Fibroblast of villous mesenchyme (primary cell): ENCODE measurements around the gene APPL2. TPM values are rescaled to one million over a fixed set of nuclear protein-coding genes. Genes with fewer than 3 reads are reported as not detected.
"Not testable (repeated sequence)": the region's sequence is repeated elsewhere in the genome, so short reads cannot be mapped to it uniquely, and the experiment has no call there.

Experiments used
- DNase-seq: peaks from one replicate; pipeline ENCODE4 v3.0.0-alpha.2; 2010; ENCODE audit warnings: low read depth
- H3K4me3 ChIP-seq: 2 replicates; pipeline ENCODE4 v1.5.1; 2011; ENCODE audit warnings: low read depth, mild to moderate bottlenecking, low read length
- total RNA-seq: library from RNA; depleted of rRNA; stranded (reverse); fragments of >200 nt; gene quantifications from 2 replicates; pipeline ENCODE4 v1.2.3, GENCODE V29; 2012
- TF ChIP-seq, protein P1 (sequence below): IDR thresholded peaks from 2 replicates; pipeline ENCODE4 v1.5.1; 2012; ENCODE audit warnings: low read depth, mild to moderate bottlenecking, low read length; ENCODE audit not compliant: insufficient read depth

The APPL2 gene
- total RNA-seq, 1 donor: 60.9 TPM

DNA sequence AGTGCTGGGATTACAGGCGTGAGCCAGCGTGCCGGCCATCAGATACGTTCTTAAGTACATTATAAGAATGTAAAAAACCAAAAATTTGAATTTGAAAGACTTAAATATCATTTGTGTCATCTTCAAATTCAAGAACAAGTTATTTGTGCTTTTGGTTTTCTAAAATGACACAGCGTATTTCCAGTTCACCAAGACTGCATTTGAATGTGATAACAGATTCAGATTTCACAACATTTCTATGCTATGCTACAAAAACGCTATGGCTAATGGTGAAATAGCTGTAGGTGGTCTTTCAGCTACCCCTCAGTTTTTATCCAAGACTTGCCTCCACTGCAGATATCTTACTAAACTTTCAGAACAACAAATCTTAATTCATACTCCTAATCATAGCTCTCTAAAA is 46.7 kb downstream of the APPL2 start:
- H3K4me3 ChIP-seq: no peak overlapping the region
- TF ChIP-seq, protein P1, sequence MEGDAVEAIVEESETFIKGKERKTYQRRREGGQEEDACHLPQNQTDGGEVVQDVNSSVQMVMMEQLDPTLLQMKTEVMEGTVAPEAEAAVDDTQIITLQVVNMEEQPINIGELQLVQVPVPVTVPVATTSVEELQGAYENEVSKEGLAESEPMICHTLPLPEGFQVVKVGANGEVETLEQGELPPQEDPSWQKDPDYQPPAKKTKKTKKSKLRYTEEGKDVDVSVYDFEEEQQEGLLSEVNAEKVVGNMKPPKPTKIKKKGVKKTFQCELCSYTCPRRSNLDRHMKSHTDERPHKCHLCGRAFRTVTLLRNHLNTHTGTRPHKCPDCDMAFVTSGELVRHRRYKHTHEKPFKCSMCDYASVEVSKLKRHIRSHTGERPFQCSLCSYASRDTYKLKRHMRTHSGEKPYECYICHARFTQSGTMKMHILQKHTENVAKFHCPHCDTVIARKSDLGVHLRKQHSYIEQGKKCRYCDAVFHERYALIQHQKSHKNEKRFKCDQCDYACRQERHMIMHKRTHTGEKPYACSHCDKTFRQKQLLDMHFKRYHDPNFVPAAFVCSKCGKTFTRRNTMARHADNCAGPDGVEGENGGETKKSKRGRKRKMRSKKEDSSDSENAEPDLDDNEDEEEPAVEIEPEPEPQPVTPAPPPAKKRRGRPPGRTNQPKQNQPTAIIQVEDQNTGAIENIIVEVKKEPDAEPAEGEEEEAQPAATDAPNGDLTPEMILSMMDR: no peak
- DNase-seq: no peak

DNA sequence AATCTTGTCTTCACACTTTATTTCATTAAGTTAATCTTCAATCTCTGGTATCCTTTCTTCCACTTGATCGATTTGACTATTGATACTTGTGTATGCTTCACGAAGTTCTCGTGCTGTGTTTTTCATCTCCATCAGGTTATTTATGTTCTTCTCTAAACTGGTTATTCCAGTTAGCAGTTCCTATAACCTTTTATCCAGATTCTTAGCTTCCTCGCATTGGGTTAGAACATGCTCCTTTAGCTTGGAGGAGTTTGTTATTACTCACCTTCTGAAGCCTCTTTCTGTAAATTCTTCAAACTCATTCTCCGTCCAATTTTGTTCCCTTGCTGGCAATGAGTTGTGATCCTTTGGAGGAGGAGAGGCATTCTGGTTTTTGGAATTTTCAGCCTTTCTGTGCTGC is 52.0 kb downstream of the APPL2 start:
- not testable (repeated sequence) for DNase-seq, H3K4me3 ChIP-seq

DNA sequence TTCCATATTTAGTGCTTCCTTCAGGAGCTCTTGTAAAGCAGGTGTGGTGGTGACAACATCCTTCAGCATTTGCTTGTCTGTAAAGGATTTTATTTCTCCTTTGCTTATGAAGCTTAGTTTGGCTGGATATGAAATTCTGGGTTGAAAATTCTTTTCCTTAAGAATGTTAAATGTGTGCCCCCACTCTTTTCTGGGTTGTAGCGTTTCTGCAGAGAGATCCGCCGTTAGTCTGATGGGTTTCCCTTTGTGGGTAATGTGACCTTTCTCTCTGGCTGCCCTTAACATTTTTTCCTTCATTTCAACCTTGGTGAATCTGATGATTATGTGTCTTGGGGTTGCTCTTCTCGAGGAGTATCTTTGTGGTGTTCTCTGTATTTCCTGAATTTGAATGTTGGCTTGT is 52.6 kb downstream of the APPL2 start:
- DNase-seq: not testable (repeated sequence)

DNA sequence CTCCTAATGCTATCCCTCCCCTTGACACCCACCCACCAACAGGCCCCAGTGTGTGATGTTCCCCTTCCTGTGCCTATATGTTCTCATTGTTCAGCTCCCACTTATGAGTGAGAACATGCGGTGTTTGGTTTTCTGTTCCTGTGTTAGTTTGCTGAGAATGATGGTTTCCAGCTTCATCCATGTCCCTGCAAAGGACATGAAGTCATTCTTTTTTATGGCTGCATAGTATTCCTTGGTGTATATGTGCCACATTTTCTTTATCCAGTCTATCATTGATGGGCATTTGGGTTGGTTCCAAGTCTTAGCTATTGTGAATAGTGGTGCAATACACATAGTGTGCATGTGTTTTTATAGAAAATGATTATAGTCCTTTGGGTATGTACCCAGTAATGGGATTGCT is 56.9 kb downstream of the APPL2 start:
- DNase-seq, H3K4me3 ChIP-seq: not testable (repeated sequence)

More for the DNA sequence above, 52.6 kb downstream of the APPL2 start:
- H3K4me3 ChIP-seq: not testable (repeated sequence)

DNA sequence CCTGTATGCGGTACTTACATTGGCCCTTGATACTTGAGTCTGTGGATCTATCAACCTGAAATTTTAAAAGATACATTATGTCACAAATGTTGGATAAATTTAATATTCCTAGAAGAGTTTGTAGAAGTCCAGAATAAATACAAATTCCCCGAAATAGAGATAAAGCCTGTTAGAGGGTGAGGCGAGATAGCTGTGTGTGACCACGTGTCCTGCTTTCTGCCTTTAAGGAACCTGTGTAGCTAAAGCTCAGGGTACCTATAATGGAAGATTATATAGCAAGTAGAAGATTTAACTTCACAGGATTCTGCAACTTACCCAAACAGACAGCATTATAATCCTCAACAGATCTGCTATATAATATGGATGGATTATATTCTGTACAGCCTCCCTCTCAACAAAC is 58.8 kb downstream of the APPL2 start:
- DNase-seq: no peak
- H3K4me3 ChIP-seq: no peak overlapping the region
- TF ChIP-seq, protein P1: no peak

DNA sequence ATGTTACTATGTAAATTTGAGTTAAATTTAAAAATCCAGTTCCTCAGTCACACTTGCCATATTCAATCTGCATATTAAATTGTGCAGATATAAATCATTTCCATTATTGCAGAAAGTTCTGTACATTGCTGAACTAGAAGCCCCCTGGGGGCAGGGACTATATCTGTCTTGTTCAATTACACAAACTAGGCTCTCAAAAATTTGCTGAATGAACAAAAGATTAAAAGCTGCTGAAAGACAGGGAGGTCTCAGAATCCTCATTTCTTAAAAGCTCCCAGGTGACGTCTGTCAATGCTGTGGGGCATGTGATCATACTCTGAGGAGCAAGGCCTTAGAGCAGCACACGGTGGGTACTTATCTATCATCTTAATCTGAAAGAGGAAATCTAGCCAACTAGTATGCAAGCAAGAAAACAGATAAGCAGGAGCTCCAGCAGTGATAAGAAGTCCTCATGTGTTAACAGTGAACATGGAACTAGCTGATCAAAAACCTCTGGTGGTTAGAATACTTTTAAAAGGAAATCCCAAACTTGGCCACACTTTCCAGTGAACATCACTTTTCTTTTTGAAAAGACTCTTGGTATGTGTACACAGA is 60.5 kb downstream of the APPL2 start:
- TF ChIP-seq, protein P1: no peak
- no peak for DNase-seq
- H3K4me3 ChIP-seq: no peak overlapping the region

DNA sequence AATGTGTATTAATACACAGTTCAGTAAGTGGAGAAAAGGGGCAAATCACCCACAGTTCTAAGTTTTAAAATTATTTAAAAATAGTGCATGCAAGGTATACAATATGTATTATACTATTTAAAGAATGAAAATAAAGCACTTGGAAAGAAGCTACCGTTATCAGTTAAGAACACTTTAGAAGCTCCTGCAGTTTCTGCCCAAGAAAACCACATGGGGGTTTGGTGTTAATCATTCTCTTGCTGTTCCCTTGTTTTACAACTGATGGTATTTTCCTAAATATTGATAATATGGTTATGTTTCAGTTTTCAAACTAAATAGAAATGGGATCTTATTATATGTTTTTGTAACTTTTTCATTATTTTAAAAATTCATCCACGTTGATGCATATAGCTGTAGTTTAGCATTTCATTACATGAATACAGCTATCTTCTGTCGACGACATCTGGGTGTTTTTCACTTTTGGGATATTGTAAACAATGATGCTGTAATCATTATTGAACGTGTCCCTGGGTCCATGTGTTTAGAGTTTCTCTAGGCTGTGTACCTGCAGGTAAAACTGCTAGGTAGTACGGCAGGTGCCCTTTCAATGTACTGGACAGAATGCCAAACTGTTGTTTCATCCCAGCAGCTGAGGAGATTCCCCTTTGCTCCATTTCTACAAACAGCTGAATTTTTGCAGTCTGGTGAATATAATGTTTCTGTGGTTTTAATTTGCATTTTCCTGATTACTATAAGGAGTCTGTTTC is 64.1 kb downstream of the APPL2 start:
- H3K4me3 ChIP-seq: no peak overlapping the region
- DNase-seq: no peak
- TF ChIP-seq, protein P1: no peak

DNA sequence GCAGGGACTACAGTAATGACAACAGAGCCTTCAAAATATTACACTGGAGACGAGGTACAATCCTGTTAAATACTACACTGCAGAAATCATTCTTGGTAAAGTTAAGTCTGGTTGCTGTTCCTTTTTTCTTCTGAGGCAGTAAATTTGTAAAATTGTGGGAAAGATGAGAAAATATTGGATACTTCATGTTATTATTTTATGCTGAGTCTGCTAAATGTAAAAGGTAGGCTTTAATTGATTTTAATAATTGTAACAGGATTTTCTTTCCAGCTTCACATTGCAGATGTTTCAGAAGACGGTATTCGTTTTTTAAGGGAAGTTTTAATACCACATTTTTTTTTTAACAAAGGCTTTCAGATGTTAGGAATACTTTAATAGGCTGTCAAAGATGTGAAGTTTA is 65.8 kb downstream of the APPL2 start:
- no peak for DNase-seq
- TF ChIP-seq, protein P1: no peak
- H3K4me3 ChIP-seq: no peak overlapping the region
